ENCODE measurements around the gene ANO4.

DNA sequence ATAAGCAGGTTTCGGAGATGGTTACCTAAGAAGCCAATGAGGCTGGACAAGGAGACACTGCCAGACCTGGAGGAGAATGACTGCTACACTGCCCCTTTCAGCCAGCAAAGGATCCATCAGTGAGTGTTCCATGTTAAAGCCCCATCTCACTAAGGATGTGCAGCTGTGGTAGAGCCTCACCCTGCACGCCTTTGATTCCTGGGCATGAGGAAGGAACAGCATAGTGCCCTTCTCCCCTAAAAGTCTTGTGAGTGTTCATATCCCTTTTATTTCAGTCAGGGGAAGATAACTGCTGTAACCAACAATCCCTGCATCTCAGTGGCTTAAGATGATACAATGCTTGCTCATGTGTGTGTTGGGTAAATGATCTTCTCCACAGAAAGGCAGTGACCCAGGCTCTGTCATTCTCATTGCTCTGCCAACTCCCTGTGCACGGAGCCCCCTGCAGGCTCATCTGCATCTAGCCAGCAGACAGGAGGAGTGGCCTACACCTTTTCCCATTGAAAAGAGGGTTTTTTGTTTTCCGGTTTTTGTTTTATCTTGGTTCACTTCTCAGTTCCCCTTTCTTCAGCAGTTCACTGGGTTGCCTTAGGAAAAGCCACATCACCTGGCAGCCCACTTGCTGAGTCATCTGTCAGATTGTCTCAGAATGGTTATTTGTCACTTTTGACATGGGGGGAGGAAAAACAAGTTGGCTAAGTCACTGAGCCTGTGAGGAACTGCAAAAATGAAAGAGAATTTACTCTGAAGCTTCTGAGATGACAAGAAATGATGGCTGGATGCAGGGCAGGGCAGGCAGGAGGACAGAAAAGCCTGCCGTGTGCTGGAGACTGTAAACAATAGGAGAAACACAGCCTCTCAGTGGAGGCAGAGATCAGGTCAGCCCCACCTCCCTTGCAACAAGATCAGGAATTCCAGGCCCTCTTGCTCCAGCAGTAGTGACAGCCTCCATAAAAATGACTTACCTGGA, 193.3 kb downstream of the ANO4 start:
- TF ChIP-seq, protein P1, sequence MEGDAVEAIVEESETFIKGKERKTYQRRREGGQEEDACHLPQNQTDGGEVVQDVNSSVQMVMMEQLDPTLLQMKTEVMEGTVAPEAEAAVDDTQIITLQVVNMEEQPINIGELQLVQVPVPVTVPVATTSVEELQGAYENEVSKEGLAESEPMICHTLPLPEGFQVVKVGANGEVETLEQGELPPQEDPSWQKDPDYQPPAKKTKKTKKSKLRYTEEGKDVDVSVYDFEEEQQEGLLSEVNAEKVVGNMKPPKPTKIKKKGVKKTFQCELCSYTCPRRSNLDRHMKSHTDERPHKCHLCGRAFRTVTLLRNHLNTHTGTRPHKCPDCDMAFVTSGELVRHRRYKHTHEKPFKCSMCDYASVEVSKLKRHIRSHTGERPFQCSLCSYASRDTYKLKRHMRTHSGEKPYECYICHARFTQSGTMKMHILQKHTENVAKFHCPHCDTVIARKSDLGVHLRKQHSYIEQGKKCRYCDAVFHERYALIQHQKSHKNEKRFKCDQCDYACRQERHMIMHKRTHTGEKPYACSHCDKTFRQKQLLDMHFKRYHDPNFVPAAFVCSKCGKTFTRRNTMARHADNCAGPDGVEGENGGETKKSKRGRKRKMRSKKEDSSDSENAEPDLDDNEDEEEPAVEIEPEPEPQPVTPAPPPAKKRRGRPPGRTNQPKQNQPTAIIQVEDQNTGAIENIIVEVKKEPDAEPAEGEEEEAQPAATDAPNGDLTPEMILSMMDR (tag by site-specific recombination; IDR thresholded peaks at IDR 0.05): no peak
- TF ChIP-seq, protein P2, sequence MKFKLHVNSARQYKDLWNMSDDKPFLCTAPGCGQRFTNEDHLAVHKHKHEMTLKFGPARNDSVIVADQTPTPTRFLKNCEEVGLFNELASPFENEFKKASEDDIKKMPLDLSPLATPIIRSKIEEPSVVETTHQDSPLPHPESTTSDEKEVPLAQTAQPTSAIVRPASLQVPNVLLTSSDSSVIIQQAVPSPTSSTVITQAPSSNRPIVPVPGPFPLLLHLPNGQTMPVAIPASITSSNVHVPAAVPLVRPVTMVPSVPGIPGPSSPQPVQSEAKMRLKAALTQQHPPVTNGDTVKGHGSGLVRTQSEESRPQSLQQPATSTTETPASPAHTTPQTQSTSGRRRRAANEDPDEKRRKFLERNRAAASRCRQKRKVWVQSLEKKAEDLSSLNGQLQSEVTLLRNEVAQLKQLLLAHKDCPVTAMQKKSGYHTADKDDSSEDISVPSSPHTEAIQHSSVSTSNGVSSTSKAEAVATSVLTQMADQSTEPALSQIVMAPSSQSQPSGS (tag by site-specific recombination; IDR thresholded peaks at IDR 0.05; ENCODE audit: low read depth): no peak
- TF ChIP-seq GLI2 (tag by site-specific recombination; IDR thresholded peaks at IDR 0.05; ENCODE audit: borderline replicate concordance, low read depth) (no peak), ZNF274 (IDR thresholded peaks at IDR 0.05; ENCODE audit: low read length) (no peak), ZNF274 (tag by site-specific recombination; IDR thresholded peaks at IDR 0.05; ENCODE audit: borderline replicate concordance) (no peak), ZFP3 (tag by site-specific recombination; IDR thresholded peaks at IDR 0.05; ENCODE audit: low read depth) (no peak), BCL11B (tag by site-specific recombination; IDR thresholded peaks at IDR 0.05; ENCODE audit: low read depth) (no peak)
- TF ChIP-seq, protein P3, sequence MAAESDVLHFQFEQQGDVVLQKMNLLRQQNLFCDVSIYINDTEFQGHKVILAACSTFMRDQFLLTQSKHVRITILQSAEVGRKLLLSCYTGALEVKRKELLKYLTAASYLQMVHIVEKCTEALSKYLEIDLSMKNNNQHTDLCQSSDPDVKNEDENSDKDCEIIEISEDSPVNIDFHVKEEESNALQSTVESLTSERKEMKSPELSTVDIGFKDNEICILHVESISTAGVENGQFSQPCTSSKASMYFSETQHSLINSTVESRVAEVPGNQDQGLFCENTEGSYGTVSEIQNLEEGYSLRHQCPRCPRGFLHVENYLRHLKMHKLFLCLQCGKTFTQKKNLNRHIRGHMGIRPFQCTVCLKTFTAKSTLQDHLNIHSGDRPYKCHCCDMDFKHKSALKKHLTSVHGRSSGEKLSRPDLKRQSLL (tag by site-specific recombination; IDR thresholded peaks at IDR 0.05): no peak
- TF ChIP-seq, protein P4, sequence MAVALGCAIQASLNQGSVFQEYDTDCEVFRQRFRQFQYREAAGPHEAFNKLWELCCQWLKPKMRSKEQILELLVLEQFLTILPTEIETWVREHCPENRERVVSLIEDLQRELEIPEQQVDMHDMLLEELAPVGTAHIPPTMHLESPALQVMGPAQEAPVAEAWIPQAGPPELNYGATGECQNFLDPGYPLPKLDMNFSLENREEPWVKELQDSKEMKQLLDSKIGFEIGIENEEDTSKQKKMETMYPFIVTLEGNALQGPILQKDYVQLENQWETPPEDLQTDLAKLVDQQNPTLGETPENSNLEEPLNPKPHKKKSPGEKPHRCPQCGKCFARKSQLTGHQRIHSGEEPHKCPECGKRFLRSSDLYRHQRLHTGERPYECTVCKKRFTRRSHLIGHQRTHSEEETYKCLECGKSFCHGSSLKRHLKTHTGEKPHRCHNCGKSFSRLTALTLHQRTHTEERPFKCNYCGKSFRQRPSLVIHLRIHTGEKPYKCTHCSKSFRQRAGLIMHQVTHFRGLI (tag by site-specific recombination; IDR thresholded peaks at IDR 0.05): no peak

All from HEK293 (cell line).